OCI-LY3 (cell line): ENCODE measurements around the gene STUB1.

Experiments used
- CTCF ChIP-seq: fragments of 200-600, 300-600 bp; sonication (generic); IDR thresholded peaks from 2 replicates; pipeline ENCODE4 v1.5.1; 2014; ENCODE audit warnings: antibody characterized with exemption, low read length, low read depth
- EZH2phosphoT487 ChIP-seq: fragments of 200-600 bp; shearing (Covaris generic); IDR thresholded peaks from 2 replicates; pipeline ENCODE4 v1.6.1; 2018; ENCODE audit warnings: antibody characterized with exemption, mixed run types, low read depth

GRCh38 chr16:702341-702740 lies 22.1 kb downstream of the STUB1 start:
- TF ChIP-seq CTCF = no peak
- no peak for TF ChIP-seq EZH2phosphoT487
